Left lung (tissue), 10 donors: Measurements from ENCODE around the gene ADGRB3. TPM values are rescaled to one million over a fixed set of nuclear protein-coding genes. Genes with fewer than 3 reads are reported as not detected.

Source experiments
- ATAC-seq: fragments of 200-7000 bp; cut with Tn5 transposase; one replicate; pipeline ENCODE4 v1.9.1; 2020; ENCODE audit warnings: moderate library complexity
- DNase-seq, 4 donors: peaks; one replicate each; pipeline ENCODE4 v3.0.0-alpha.2; 2013 to 2020
- H3K27ac ChIP-seq, 2 donors: fragments of 200-600 bp; sonication (generic) in 1 of 2; one replicate each; pipeline versions ENCODE4 v1.5.0 to v1.8.0; 2020 to 2021
- H3K27me3 ChIP-seq, 2 donors: fragments of 200-600 bp; sonication (generic) in 1 of 2; one replicate each; pipeline versions ENCODE4 v1.5.0 to v1.8.0; 2020 to 2021
- H3K36me3 ChIP-seq, 2 donors: fragments of 200-600 bp; sonication (generic) in 1 of 2; one replicate each; pipeline versions ENCODE4 v1.5.0 to v1.8.0; 2020 to 2021
- H3K4me1 ChIP-seq, 2 donors: fragments of 200-600 bp; one replicate each; pipeline ENCODE4 v1.8.0; 2021
- H3K4me3 ChIP-seq, 2 donors: fragments of 200-600 bp; sonication (generic) in 1 of 2; one replicate each; pipeline versions ENCODE4 v1.5.0 to v1.8.0; 2020 to 2021; ENCODE audit warnings: mild to moderate bottlenecking in 1 of 2
- H3K9me3 ChIP-seq, 2 donors: fragments of 200-600 bp; sonication (generic) in 1 of 2; one replicate each; pipeline versions ENCODE4 v1.5.0 to v1.8.0; 2020 to 2021
- CTCF ChIP-seq, 2 donors: fragments of 200-600 bp; sonication (generic) in 1 of 2; IDR thresholded peaks; one replicate each; pipeline versions ENCODE4 v1.5.0 to v1.8.0; 2021; ENCODE audit warnings: antibody characterized with exemption in 2 of 2
- intact Hi-C, 2 donors: fragments of 100-400 bp; cut with DNase I; formaldehyde crosslinking; loops; one replicate each; pipeline versions ENCODE4 v1.11.2 to v1.14.2; 2022
- polyA plus RNA-seq, 6 donors: library from polyadenylated mRNA; unstranded; fragments of 120-200 nt; gene quantifications; one replicate each; pipeline ENCODE4 v1.2.1, GENCODE V29; 2013; ENCODE audit not compliant: insufficient read length in 6 of 6
- total RNA-seq, 2 donors: library from RNA; stranded (reverse); fragmentation: NEBNext Ultra II Directional; extraction: Animal tissue kit (Norgen Biotek cat#: 25700); gene quantifications; one replicate each; pipeline ENCODE4 v1.2.1, GENCODE V29; 2021
- donor health status: DM: no; HTN: yes; CAD: no.
- donor health status: DM: no; HTN: no; CAD: no.

ADGRB3 gene
- total and polyA plus RNA-seq, 8 donors, result 2.0 to 22.4 (median 13.7) TPM

- H3K27me3 ChIP-seq, result no peaks in the 10 kb centered on the region
These were observed 520.4 kb downstream of the ADGRB3 start for GRCh38 chr6:69155467-69155866.

GRCh38 chr6:69162811-69163210, 527.7 kb downstream of the ADGRB3 start:
- H3K4me1 ChIP-seq, result no peaks in the 10 kb centered on the region
- H3K27me3 ChIP-seq, result no peaks in the 10 kb centered on the region
- no peak for TF ChIP-seq CTCF (IDR thresholded peaks at IDR 0.05)
- H3K36me3 ChIP-seq, result no peaks in the 10 kb centered on the region
- H3K4me3 ChIP-seq, result no peak overlapping the region
- H3K9me3 ChIP-seq, result no peaks in the 10 kb centered on the region
- no peak overlapping the region for H3K27ac ChIP-seq
- intact Hi-C loops, result no loop called here
- ATAC-seq (no peak), DNase-seq (peak in 2 of 4 donors; percentile 10 to 12)

More at GRCh38 chr6:69155467-69155866, 520.4 kb downstream of the ADGRB3 start:
- intact Hi-C loops, result no loop called here
- no peaks in the 10 kb centered on the region for H3K9me3 ChIP-seq
- ATAC-seq (no peak), DNase-seq (no peak)
- TF ChIP-seq CTCF (IDR thresholded peaks at IDR 0.05), result no peak
- H3K36me3 ChIP-seq, result no peaks in the 10 kb centered on the region
- H3K4me1 ChIP-seq, result no peaks in the 10 kb centered on the region
- H3K27ac ChIP-seq, result no peak overlapping the region
- H3K4me3 ChIP-seq, result no peak overlapping the region

GRCh38 chr6:69164564-69165229, 529.6 kb downstream of the ADGRB3 start:
- Histone ChIP-seq H3K27ac (no peak overlapping the region), H3K4me1 (no peaks in the 10 kb centered on the region), H3K4me3 (no peak overlapping the region), H3K36me3 (no peaks in the 10 kb centered on the region), H3K9me3 (no peaks in the 10 kb centered on the region), H3K27me3 (no peaks in the 10 kb centered on the region)
- TF ChIP-seq CTCF (IDR thresholded peaks at IDR 0.05), result peak in 1 of 2 donors; percentile 18
- DNase-seq (peak in 2 of 4 donors; percentile 7 to 39), ATAC-seq (no peak)
- intact Hi-C loops, result no loop called here

GRCh38 chr6:69179681-69180080, 544.6 kb downstream of the ADGRB3 start:
- peak; percentile 85 for ATAC-seq
- Histone ChIP-seq H3K36me3 (no peaks in the 10 kb centered on the region), H3K27me3 (no peaks in the 10 kb centered on the region), H3K9me3 (no peaks in the 10 kb centered on the region), H3K4me1 (no peaks in the 10 kb centered on the region), H3K4me3 (no peak overlapping the region), H3K27ac (no peak overlapping the region)
- TF ChIP-seq CTCF (IDR thresholded peaks at IDR 0.05), result no peak
- peak in 2 of 4 donors; percentile 22 to 37 for DNase-seq
- intact Hi-C loops, result no loop called here

GRCh38 chr6:69180361-69181067, 545.4 kb downstream of the ADGRB3 start:
- intact Hi-C loops, result no loop called here
- no peak for TF ChIP-seq CTCF (IDR thresholded peaks at IDR 0.05)
- H3K4me3 ChIP-seq, result no peak overlapping the region
- no peaks in the 10 kb centered on the region for H3K36me3 ChIP-seq
- no peak overlapping the region for H3K27ac ChIP-seq
- no peaks in the 10 kb centered on the region for H3K9me3 ChIP-seq
- no peak for DNase-seq
- H3K27me3 ChIP-seq, result no peaks in the 10 kb centered on the region
- no peak for ATAC-seq
- no peaks in the 10 kb centered on the region for H3K4me1 ChIP-seq
